GM12892 (cell line): Measurements from ENCODE around the gene STMN3.

Experiments
- DNase-seq: peaks from one replicate; pipeline ENCODE4 v3.0.0; 2011; ENCODE audit not compliant: insufficient read length
- FAIRE-seq: peaks from 2 replicates; lab custom pipeline; 2011; peaks lifted over from hg19 to GRCh38; lab: Jason Lieb, UNC
- POLR2A ChIP-seq: IDR thresholded peaks from 2 replicates; pipeline ENCODE4 v1.6.1; 2011; ENCODE audit warnings: low read depth, low read length, control low read depth
- POLR2AphosphoS5 ChIP-seq: IDR thresholded peaks from 2 replicates; pipeline ENCODE4 v1.6.1; 2011; ENCODE audit warnings: low read depth, low read length, control low read depth
- TAF1 ChIP-seq: IDR thresholded peaks from 2 replicates; pipeline ENCODE4 v1.6.1; 2011; ENCODE audit warnings: low read depth, mild to moderate bottlenecking, control low read depth, low read length, borderline replicate concordance

The STMN3 gene

DNA sequence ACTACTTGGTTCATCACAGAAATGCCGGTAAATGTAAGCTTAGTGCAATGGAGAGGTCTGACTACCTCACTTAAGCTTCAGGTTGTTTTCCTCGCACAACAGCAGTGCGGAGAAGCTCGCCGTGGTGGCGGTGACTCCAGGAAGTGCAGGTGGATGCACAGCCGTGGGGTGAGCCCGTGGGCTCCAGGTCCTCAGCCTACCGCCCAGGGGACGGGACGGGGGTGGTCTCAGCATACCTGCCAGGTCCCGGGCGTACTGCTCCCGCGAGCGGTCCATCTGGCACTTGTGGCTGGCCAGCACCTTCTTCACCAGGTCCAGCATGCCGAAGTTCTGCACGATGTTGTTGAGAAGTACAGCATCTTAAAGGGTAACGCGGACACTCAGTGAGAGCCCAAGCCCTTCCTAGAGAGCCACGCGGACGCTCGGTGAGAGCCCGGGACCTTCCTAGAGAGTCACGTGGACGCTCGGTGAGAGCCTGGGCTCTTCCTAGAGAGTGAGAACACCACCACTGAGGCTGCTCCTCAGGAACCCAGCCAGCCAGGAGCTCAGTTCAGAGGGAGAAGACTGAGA lies 61.4 kb downstream of the STMN3 start:
- TF ChIP-seq TAF1 (no peak), POLR2A (no peak), POLR2AphosphoS5 (no peak)

DNA sequence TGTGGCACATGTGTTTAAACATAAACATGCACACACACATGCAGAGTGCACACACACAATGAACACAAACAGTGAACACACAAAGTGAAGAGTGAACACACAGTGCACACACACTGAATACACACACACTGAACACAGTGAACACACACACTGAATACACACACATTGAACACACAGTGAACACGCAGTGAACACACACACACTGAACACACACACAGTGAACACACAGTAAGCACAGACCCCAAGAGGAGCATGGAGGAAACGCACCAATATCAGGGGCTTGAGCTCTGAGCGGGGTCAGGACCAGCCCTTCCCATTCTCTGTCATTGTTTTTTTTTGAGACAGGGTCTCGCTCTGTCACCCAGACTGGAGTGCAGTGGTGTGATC lies 62.1 kb downstream of the STMN3 start:
- DNase-seq, result no peak
- no peak for TF ChIP-seq POLR2AphosphoS5
- TF ChIP-seq POLR2A, result no peak
- TF ChIP-seq TAF1, result no peak
- no peak for FAIRE-seq

More for the DNA sequence above, 61.4 kb downstream of the STMN3 start:
- DNase-seq (no peak), FAIRE-seq (no peak)

GRCh38 chr20:63590218-63591146 lies 62.7 kb downstream of the STMN3 start:
- no peak for DNase-seq
- no peak for FAIRE-seq
- no peak for TF ChIP-seq POLR2A
- TF ChIP-seq POLR2AphosphoS5, result no peak
- no peak for TF ChIP-seq TAF1
